Measurements from ENCODE around the gene UNKL. TPM values are rescaled to one million over a fixed set of nuclear protein-coding genes. Genes with fewer than 3 reads are reported as not detected.

UNKL gene
- total RNA-seq, 1 donor from 2014 or later: 6.1 TPM

DNA sequence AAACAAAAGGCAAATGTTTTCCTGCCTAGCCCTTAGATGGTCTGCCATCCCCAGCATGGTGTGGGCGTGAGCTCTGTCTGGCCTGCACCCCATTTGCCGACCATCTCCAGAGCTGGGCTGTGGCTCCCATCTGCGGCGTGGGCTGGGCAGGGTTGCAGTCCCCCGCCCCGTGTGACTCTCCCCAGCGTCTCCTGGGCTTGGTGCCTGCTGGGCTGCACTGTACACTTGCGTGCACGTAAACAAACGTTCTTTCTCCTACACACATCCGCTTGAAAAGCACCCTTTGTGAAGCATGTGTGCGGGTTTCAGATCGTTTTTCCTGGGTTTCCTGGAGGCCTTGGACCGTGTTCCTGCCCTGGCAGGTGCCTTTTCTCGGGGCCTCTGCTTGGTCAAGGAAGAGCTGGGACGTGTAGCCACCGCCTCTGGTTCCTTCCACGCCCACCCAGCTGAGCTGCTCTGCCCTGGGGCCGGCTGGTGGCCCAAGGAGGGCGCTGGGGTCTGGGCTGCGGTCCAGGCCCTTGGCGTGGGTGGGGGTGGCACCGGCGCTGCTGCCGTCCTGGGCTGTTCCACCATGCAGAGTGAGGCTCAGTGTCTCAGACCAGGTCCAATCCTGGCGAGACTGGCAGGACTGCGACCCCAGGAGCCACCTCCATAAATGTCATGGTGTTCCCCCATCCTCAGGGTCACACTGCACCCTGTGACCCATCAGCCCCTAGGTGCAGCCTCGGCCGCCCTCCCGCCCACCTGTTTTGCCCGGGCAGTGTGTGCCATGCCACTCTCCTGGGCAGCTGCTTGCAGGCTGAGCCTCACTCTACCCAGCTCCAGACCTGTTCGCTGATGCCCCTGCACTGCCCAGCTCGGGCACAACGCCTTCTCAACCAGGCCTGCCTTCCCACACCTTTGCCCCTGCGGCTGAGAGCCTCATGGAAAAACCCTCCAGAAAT is 90.9 kb downstream of the UNKL start:
- Mint-ChIP-seq H3K27me3 (ENCODE audit: insufficient read depth, low read depth) (peaks cover 13% of the 10 kb centered on the region), H3K4me3 (no peak overlapping the region), H3K9me3 (no peaks in the 10 kb centered on the region), H3K36me3 (peaks cover 18% of the 10 kb centered on the region), H3K27ac (no peak overlapping the region), H3K4me1 (peaks cover 4% of the 10 kb centered on the region)
- DNase-seq (ENCODE audit: low spot score): no peak
- H3K9ac ChIP-seq: no peak overlapping the region
- H4K20me1 ChIP-seq (ENCODE audit: low read depth): peaks cover 62% of the 10 kb centered on the region
- H3K4me3 ChIP-seq: no peak overlapping the region
- no peaks in the 10 kb centered on the region for H3K4me1 ChIP-seq
- no peaks in the 10 kb centered on the region for H3K9me3 ChIP-seq (ENCODE audit: low read depth)
- peaks cover 36% of the 10 kb centered on the region for H3F3A ChIP-seq (ENCODE audit: low read depth)
- H3K79me2 ChIP-seq (ENCODE audit: low read depth): peaks cover 18% of the 10 kb centered on the region
- TF ChIP-seq EZH2phosphoT487 (IDR thresholded peaks at IDR 0.05): no peak
- TF ChIP-seq, protein P1, sequence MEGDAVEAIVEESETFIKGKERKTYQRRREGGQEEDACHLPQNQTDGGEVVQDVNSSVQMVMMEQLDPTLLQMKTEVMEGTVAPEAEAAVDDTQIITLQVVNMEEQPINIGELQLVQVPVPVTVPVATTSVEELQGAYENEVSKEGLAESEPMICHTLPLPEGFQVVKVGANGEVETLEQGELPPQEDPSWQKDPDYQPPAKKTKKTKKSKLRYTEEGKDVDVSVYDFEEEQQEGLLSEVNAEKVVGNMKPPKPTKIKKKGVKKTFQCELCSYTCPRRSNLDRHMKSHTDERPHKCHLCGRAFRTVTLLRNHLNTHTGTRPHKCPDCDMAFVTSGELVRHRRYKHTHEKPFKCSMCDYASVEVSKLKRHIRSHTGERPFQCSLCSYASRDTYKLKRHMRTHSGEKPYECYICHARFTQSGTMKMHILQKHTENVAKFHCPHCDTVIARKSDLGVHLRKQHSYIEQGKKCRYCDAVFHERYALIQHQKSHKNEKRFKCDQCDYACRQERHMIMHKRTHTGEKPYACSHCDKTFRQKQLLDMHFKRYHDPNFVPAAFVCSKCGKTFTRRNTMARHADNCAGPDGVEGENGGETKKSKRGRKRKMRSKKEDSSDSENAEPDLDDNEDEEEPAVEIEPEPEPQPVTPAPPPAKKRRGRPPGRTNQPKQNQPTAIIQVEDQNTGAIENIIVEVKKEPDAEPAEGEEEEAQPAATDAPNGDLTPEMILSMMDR (IDR thresholded peaks at IDR 0.05): no peak
- no peak for TF ChIP-seq EZH2 (IDR thresholded peaks at IDR 0.05)
- H2AFZ ChIP-seq (replicated peaks): no peak overlapping the region
- no peaks in the 10 kb centered on the region for H3K27me3 ChIP-seq
- H3K36me3 ChIP-seq: no peaks in the 10 kb centered on the region
- H3K27ac ChIP-seq: no peak overlapping the region
- H3K4me2 ChIP-seq: no peak overlapping the region

DNA sequence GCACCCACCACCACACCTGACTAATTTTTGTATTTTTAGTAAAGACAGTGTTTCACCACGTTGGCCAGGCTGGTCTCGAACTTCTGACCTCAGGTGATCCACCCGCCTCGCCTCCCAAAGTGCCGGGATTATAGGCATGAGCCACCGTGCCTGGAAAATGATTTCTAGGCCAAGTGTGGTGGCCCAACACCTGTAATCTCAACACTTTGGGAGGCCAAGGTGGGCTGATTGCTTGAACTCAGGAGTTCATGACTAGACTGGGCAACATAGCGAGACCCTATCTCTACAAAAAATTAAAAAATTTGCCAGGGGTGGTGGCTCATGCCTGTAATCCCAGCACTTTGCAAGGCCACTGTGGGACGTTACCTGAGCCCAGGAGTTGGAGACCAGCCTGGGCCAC is 92.1 kb downstream of the UNKL start:
- H3K4me3 ChIP-seq: no peak overlapping the region
- DNase-seq (ENCODE audit: low spot score): no peak
- H3F3A ChIP-seq (ENCODE audit: low read depth): peaks cover 30% of the 10 kb centered on the region
- no peaks in the 10 kb centered on the region for H3K9me3 ChIP-seq (ENCODE audit: low read depth)
- no peak for TF ChIP-seq EZH2phosphoT487 (IDR thresholded peaks at IDR 0.05)
- Mint-ChIP-seq H3K4me1 (peaks cover 4% of the 10 kb centered on the region), H3K27ac (no peak overlapping the region), H3K27me3 (ENCODE audit: insufficient read depth, low read depth) (peaks cover 8% of the 10 kb centered on the region), H3K4me3 (no peak overlapping the region), H3K36me3 (peaks cover 27% of the 10 kb centered on the region), H3K9me3 (no peaks in the 10 kb centered on the region)
- no peaks in the 10 kb centered on the region for H3K4me1 ChIP-seq
- H3K9ac ChIP-seq: no peak overlapping the region
- H3K79me2 ChIP-seq (ENCODE audit: low read depth): peaks cover 30% of the 10 kb centered on the region
- no peak overlapping the region for H3K4me2 ChIP-seq
- H3K27me3 ChIP-seq: no peaks in the 10 kb centered on the region
- peaks cover 72% of the 10 kb centered on the region for H4K20me1 ChIP-seq (ENCODE audit: low read depth)
- no peaks in the 10 kb centered on the region for H3K36me3 ChIP-seq
- no peak overlapping the region for H3K27ac ChIP-seq
- no peak overlapping the region for H2AFZ ChIP-seq (replicated peaks)

DNA sequence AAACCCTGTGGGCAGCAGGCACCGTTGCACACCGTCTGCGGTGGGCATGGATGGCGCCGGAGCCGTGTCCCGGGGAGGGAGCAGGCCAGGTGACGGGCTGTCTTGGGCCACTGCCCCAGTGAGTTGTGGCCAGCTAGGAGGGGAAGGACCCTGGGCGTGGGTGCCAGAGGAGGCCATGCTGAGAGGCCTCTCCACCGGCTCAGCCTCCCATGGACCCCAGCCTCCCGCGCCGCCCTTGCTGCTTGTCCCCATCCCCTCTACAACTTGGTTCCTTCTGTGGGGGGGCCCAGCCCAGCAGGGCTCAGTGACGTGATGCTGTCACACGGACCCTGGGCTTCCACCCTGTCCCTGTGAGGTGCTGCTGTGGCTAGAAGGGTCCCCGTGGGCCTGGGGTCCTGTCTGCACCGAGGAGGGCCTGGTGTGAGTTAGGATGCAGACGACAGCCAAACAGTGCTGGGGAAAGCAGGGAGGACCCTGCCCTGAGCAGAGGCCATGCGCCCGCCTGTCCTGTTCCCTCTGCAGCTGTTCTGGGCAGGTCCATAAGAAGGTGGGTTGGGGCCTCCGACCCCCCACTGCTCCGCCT is 93.8 kb downstream of the UNKL start:
- no peak overlapping the region for H3K9ac ChIP-seq
- no peak overlapping the region for H3K27ac ChIP-seq
- Mint-ChIP-seq H3K4me1 (no peaks in the 10 kb centered on the region), H3K36me3 (peaks cover 31% of the 10 kb centered on the region), H3K4me3 (no peak overlapping the region), H3K27me3 (ENCODE audit: insufficient read depth, low read depth) (peaks cover 4% of the 10 kb centered on the region), H3K27ac (no peak overlapping the region), H3K9me3 (no peaks in the 10 kb centered on the region)
- H3K36me3 ChIP-seq: no peaks in the 10 kb centered on the region
- no peak overlapping the region for H3K4me2 ChIP-seq
- H3K4me3 ChIP-seq: no peak overlapping the region
- no peaks in the 10 kb centered on the region for H3K27me3 ChIP-seq
- H3K79me2 ChIP-seq (ENCODE audit: low read depth): peaks cover 46% of the 10 kb centered on the region
- H3K4me1 ChIP-seq: no peaks in the 10 kb centered on the region
- no peak for TF ChIP-seq EZH2phosphoT487 (IDR thresholded peaks at IDR 0.05)
- no peak for TF ChIP-seq EZH2 (IDR thresholded peaks at IDR 0.05)
- TF ChIP-seq, protein P1 (IDR thresholded peaks at IDR 0.05): no peak
- peaks cover 17% of the 10 kb centered on the region for H3F3A ChIP-seq (ENCODE audit: low read depth)
- H3K9me3 ChIP-seq (ENCODE audit: low read depth): no peaks in the 10 kb centered on the region
- no peak for DNase-seq (ENCODE audit: low spot score)
- H4K20me1 ChIP-seq (ENCODE audit: low read depth): peaks cover 72% of the 10 kb centered on the region
- H2AFZ ChIP-seq (replicated peaks): no peak overlapping the region

Measured in neural progenitor cell (in vitro differentiated cells).